ENCODE data around the gene MS4A2. TPM values are rescaled to one million over a fixed set of nuclear protein-coding genes. Genes with fewer than 3 reads are reported as not detected.
"Not testable (repeated sequence)": the region's sequence is repeated elsewhere in the genome, so short reads cannot be mapped to it uniquely, and the experiment has no call there.

MS4A2 gene
- total and polyA plus RNA-seq, 2 donors (not counting 1 experiment from before 2014, with no cell fraction given) = not detected

DNA sequence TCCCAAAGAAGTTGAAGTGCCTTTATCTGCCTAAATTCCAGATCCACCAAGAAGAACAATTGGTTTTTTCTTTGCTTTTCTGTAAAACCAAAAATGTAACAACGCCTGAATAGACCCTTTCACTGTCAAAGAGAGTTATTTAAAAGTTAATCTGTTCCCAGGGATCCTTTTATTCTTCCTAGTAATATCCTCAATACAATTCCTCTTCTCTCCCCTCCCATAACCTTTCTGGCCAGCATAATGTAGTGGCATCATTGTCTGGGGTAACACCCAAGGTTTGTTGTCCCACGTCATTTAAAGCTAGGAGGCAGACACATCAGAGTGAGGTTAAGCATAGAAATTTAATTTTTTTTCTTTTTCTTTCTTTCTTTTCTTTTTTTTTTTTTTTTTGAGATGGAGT, 39.9 kb downstream of the MS4A2 start:
- no peak for DNase-seq (ENCODE audit: low read depth in 2 of 2)
- H3K27ac ChIP-seq (ENCODE audit: insufficient read depth, low read length) = no peak overlapping the region
- no peaks in the 10 kb centered on the region for H3K36me3 ChIP-seq (ENCODE audit: control insufficient read depth, insufficient read depth, low read length)
- no peaks in the 10 kb centered on the region for H4K20me1 ChIP-seq (ENCODE audit: control insufficient read depth, extremely low read depth, insufficient read depth, low read length)
- TF ChIP-seq, protein P1, sequence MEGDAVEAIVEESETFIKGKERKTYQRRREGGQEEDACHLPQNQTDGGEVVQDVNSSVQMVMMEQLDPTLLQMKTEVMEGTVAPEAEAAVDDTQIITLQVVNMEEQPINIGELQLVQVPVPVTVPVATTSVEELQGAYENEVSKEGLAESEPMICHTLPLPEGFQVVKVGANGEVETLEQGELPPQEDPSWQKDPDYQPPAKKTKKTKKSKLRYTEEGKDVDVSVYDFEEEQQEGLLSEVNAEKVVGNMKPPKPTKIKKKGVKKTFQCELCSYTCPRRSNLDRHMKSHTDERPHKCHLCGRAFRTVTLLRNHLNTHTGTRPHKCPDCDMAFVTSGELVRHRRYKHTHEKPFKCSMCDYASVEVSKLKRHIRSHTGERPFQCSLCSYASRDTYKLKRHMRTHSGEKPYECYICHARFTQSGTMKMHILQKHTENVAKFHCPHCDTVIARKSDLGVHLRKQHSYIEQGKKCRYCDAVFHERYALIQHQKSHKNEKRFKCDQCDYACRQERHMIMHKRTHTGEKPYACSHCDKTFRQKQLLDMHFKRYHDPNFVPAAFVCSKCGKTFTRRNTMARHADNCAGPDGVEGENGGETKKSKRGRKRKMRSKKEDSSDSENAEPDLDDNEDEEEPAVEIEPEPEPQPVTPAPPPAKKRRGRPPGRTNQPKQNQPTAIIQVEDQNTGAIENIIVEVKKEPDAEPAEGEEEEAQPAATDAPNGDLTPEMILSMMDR (conservative IDR thresholded peaks at IDR 0.05 in 1 of 2, IDR thresholded peaks at IDR 0.05 in 1 of 2; ENCODE audit: low read depth in 1 of 2, low read length in 2 of 2) = no peak
- no peak for TF ChIP-seq EZH2 (IDR thresholded peaks at IDR 0.05; ENCODE audit: low read length, missing control alignments)
- no peak overlapping the region for H3K4me2 ChIP-seq (ENCODE audit: extremely low read depth, insufficient read depth, low read length)
- no peaks in the 10 kb centered on the region for H3K27me3 ChIP-seq (ENCODE audit: control insufficient read depth, insufficient read depth, low read length)
- H3K79me2 ChIP-seq (ENCODE audit: control insufficient read depth, insufficient read depth, low read length) = no peaks in the 10 kb centered on the region
- H3K4me3 ChIP-seq (replicated peaks in 1 of 4; ENCODE audit: control extremely low read depth in 1 of 4, insufficient read depth in 1 of 4, low read depth in 3 of 4, low read length in 4 of 4) = no peak overlapping the region
- no peaks in the 10 kb centered on the region for H3K9me3 ChIP-seq (ENCODE audit: control insufficient read depth, insufficient read depth, low read depth, low read length)
- no peaks in the 10 kb centered on the region for H3K4me1 ChIP-seq (ENCODE audit: control insufficient read depth, extremely low read depth, insufficient read depth, low read length)
- H2AFZ ChIP-seq (ENCODE audit: low read length) = no peak overlapping the region
- H3K9ac ChIP-seq (ENCODE audit: insufficient read depth, low read length) = no peak overlapping the region

DNA sequence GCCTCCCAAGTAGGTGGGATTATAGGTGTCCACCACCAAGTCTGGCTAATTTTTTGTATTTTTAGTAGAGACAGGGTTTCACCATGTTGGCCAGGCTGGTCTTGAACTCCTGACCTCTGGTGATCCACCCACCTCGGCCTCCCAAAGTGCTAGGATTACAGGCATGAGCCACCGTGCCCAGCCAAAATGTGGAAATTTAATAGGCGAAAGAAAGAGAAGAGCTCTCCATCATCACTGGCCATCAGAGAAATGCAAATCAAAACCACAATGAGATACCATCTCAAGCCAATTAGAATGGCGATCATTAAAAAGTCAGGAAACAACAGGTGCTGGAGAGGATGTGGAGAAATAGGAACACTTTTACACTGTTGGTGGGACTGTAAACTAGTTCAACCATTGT, 40.4 kb downstream of the MS4A2 start:
- not testable (repeated sequence) for DNase-seq (ENCODE audit: low read depth in 2 of 2); H4K20me1 ChIP-seq (ENCODE audit: control insufficient read depth, extremely low read depth, insufficient read depth, low read length); H3K36me3 ChIP-seq (ENCODE audit: control insufficient read depth, insufficient read depth, low read length); H3K4me2 ChIP-seq (ENCODE audit: extremely low read depth, insufficient read depth, low read length); H3K79me2 ChIP-seq (ENCODE audit: control insufficient read depth, insufficient read depth, low read length); H3K27me3 ChIP-seq (ENCODE audit: control insufficient read depth, insufficient read depth, low read length); H3K9ac ChIP-seq (ENCODE audit: insufficient read depth, low read length); H3K4me3 ChIP-seq (replicated peaks in 1 of 4; ENCODE audit: control extremely low read depth in 1 of 4, insufficient read depth in 1 of 4, low read depth in 3 of 4, low read length in 4 of 4); H3K27ac ChIP-seq (ENCODE audit: insufficient read depth, low read length); H3K4me1 ChIP-seq (ENCODE audit: control insufficient read depth, extremely low read depth, insufficient read depth, low read length); H3K9me3 ChIP-seq (ENCODE audit: control insufficient read depth, insufficient read depth, low read depth, low read length); H2AFZ ChIP-seq (ENCODE audit: low read length)

DNA sequence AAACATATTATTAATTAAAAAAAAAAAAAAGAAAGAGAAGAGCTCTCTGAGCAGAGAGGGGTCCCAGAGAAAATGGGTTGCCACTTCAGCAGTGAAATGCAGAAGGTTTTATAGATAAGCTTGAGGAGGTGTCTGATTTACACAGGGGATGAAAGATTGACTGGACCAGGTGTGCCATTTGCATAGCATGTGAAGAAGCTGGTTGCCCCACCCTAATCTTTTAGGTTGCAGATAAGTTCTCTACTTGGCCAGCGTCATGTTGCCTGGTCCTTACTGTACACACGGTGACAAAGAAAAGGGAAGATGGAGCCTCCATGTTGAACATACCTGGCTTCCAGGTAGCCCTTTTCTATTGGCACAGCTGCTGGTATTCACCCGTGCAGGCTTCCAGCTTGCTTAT, 41.4 kb downstream of the MS4A2 start:
- TF ChIP-seq, protein P1 (conservative IDR thresholded peaks at IDR 0.05 in 1 of 2, IDR thresholded peaks at IDR 0.05 in 1 of 2; ENCODE audit: low read depth in 1 of 2, low read length in 2 of 2) = no peak
- no peak for TF ChIP-seq EZH2 (IDR thresholded peaks at IDR 0.05; ENCODE audit: low read length, missing control alignments)
- H2AFZ ChIP-seq (ENCODE audit: low read length) = no peak overlapping the region
- DNase-seq (ENCODE audit: low read depth in 2 of 2) = no peak
- no peaks in the 10 kb centered on the region for H3K27me3 ChIP-seq (ENCODE audit: control insufficient read depth, insufficient read depth, low read length)
- no peak overlapping the region for H3K4me3 ChIP-seq (replicated peaks in 1 of 4; ENCODE audit: control extremely low read depth in 1 of 4, insufficient read depth in 1 of 4, low read depth in 3 of 4, low read length in 4 of 4)
- no peaks in the 10 kb centered on the region for H3K4me1 ChIP-seq (ENCODE audit: control insufficient read depth, extremely low read depth, insufficient read depth, low read length)
- H3K27ac ChIP-seq (ENCODE audit: insufficient read depth, low read length) = no peak overlapping the region
- H4K20me1 ChIP-seq (ENCODE audit: control insufficient read depth, extremely low read depth, insufficient read depth, low read length) = no peaks in the 10 kb centered on the region
- no peaks in the 10 kb centered on the region for H3K9me3 ChIP-seq (ENCODE audit: control insufficient read depth, insufficient read depth, low read depth, low read length)
- no peaks in the 10 kb centered on the region for H3K36me3 ChIP-seq (ENCODE audit: control insufficient read depth, insufficient read depth, low read length)
- no peaks in the 10 kb centered on the region for H3K79me2 ChIP-seq (ENCODE audit: control insufficient read depth, insufficient read depth, low read length)
- H3K4me2 ChIP-seq (ENCODE audit: extremely low read depth, insufficient read depth, low read length) = no peak overlapping the region
- H3K9ac ChIP-seq (ENCODE audit: insufficient read depth, low read length) = no peak overlapping the region

Data from fibroblast of lung (primary cell).